ENCODE measurements around the gene S100A3.

DNA sequence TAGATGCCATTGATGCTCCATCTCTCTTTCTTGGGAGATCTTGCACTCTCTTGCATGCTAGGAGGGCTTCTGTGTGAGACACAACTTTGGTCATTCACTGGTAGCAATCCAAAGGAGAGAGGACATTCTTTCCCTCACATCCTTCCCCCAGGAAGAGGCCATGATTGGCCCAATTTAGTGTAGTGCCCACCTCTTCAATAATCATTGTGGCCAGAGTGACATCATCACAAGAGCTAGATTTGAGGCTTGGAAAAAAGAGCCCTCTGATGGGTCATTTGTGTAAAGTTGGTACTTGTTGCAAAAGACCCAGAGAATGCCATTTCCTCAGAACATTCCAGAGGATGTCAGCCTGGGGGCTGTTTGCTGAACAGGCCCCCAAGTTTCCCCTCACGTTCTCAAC is 43.5 kb downstream of the S100A3 start:
- no peak for TF ChIP-seq POLR2A (IDR thresholded peaks at IDR 0.05)
- TF ChIP-seq EP300 (IDR thresholded peaks at IDR 0.05), result no peak
- TF ChIP-seq, protein P1, sequence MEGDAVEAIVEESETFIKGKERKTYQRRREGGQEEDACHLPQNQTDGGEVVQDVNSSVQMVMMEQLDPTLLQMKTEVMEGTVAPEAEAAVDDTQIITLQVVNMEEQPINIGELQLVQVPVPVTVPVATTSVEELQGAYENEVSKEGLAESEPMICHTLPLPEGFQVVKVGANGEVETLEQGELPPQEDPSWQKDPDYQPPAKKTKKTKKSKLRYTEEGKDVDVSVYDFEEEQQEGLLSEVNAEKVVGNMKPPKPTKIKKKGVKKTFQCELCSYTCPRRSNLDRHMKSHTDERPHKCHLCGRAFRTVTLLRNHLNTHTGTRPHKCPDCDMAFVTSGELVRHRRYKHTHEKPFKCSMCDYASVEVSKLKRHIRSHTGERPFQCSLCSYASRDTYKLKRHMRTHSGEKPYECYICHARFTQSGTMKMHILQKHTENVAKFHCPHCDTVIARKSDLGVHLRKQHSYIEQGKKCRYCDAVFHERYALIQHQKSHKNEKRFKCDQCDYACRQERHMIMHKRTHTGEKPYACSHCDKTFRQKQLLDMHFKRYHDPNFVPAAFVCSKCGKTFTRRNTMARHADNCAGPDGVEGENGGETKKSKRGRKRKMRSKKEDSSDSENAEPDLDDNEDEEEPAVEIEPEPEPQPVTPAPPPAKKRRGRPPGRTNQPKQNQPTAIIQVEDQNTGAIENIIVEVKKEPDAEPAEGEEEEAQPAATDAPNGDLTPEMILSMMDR (IDR thresholded peaks at IDR 0.05), result no peak
- no peak for TF ChIP-seq POLR2AphosphoS5 (IDR thresholded peaks at IDR 0.05)

All from gastroesophageal sphincter (tissue), 3 donors.